Liver (tissue), 9 donors: ENCODE results near the gene IBA57. TPM values are rescaled to one million over a fixed set of nuclear protein-coding genes. Genes with fewer than 3 reads are reported as not detected.

Experiments used
- DNase-seq: peaks from one replicate; pipeline ENCODE4 v3.0.0-alpha.2; 2017; ENCODE audit warnings: low spot score
- H3K27ac ChIP-seq, 2 donors: one replicate each; pipeline ENCODE4 v1.7.0; 2013; ENCODE audit warnings: inconsistent platforms in 2 of 2, low read length in 2 of 2, control low read depth in 1 of 2, low read depth in 1 of 2, mild to moderate bottlenecking in 1 of 2
- H3K27me3 ChIP-seq, 4 donors: one replicate each; pipeline versions ENCODE4 v1.6.1 to v1.7.0; 2013; ENCODE audit warnings: low read length in 3 of 4, inconsistent platforms in 1 of 4, mild to moderate bottlenecking in 1 of 4, moderate library complexity in 1 of 4; ENCODE audit not compliant: control insufficient read depth in 4 of 4, insufficient read depth in 4 of 4
- H3K36me3 ChIP-seq, 4 donors: one replicate each; pipeline versions ENCODE4 v1.6.1 to v1.7.0; 2013; ENCODE audit warnings: low read length in 3 of 4, mild to moderate bottlenecking in 3 of 4, low read depth in 1 of 4, moderate library complexity in 1 of 4; ENCODE audit not compliant: control insufficient read depth in 4 of 4, insufficient read depth in 3 of 4
- H3K4me1 ChIP-seq, 4 donors: one replicate each; pipeline versions ENCODE4 v1.6.1 to v1.7.0; 2013; ENCODE audit warnings: low read length in 3 of 4, mild to moderate bottlenecking in 3 of 4, moderate library complexity in 1 of 4; ENCODE audit not compliant: control insufficient read depth in 4 of 4, insufficient read depth in 4 of 4
- H3K4me3 ChIP-seq, 3 donors: one replicate each; pipeline versions ENCODE4 v1.6.1 to v1.7.0; 2013; ENCODE audit warnings: low read length in 3 of 3, control low read depth in 1 of 3, low read depth in 1 of 3, mild to moderate bottlenecking in 1 of 3
- H3K9ac ChIP-seq, 2 donors: one replicate each; pipeline ENCODE4 v1.7.0; 2013; ENCODE audit warnings: low read length in 2 of 2, mild to moderate bottlenecking in 2 of 2, moderate library complexity in 2 of 2, control low read depth in 1 of 2, low read depth in 1 of 2
- H3K9me3 ChIP-seq, 4 donors: one replicate each; pipeline versions ENCODE4 v1.6.1 to v1.7.0; 2013; ENCODE audit warnings: low read length in 3 of 4; ENCODE audit not compliant: control insufficient read depth in 4 of 4
- EGR1 ChIP-seq, 2 donors: IDR thresholded peaks; 2 replicates each; pipeline ENCODE4 v1.6.1; 2016 to 2018; ENCODE audit warnings: antibody characterized with exemption in 2 of 2, low read depth in 2 of 2
- FOXA1 ChIP-seq: IDR thresholded peaks from 2 replicates; pipeline ENCODE4 v1.6.1; 2016; ENCODE audit warnings: antibody characterized with exemption
- FOXA2 ChIP-seq: IDR thresholded peaks from 2 replicates; pipeline ENCODE4 v1.6.1; 2016; ENCODE audit warnings: antibody characterized with exemption
- HNF4A ChIP-seq, 2 donors: conservative IDR thresholded peaks; 2 replicates each; pipeline ENCODE4 v1.6.1; 2016; ENCODE audit warnings: antibody characterized with exemption in 2 of 2, mild to moderate bottlenecking in 2 of 2
- HNF4G ChIP-seq: IDR thresholded peaks from 2 replicates; pipeline ENCODE4 v1.6.1; 2016; ENCODE audit warnings: antibody characterized with exemption
- JUND ChIP-seq, 2 donors: IDR thresholded peaks; 2 replicates each; pipeline ENCODE4 v1.6.1; 2016; ENCODE audit warnings: antibody characterized with exemption in 2 of 2
- NR2F2 ChIP-seq: IDR thresholded peaks from 2 replicates; pipeline ENCODE4 v1.6.1; 2016; ENCODE audit warnings: antibody characterized with exemption
- RAD21 ChIP-seq, 2 donors: IDR thresholded peaks; 2 replicates each; pipeline ENCODE4 v1.6.1; 2016; ENCODE audit warnings: antibody characterized with exemption in 2 of 2, mild to moderate bottlenecking in 2 of 2
- RXRA ChIP-seq, 2 donors: IDR thresholded peaks; 2 replicates each; pipeline ENCODE4 v1.6.1; 2017 to 2018; ENCODE audit warnings: antibody characterized with exemption in 2 of 2, mild to moderate bottlenecking in 1 of 2
- SP1 ChIP-seq: IDR thresholded peaks from 2 replicates; pipeline ENCODE4 v1.6.1; 2018; ENCODE audit warnings: antibody characterized with exemption, mild to moderate bottlenecking
- TAF1 ChIP-seq: conservative IDR thresholded peaks from 2 replicates; pipeline ENCODE4 v1.6.1; 2016; ENCODE audit warnings: antibody characterized with exemption, mild to moderate bottlenecking
- YY1 ChIP-seq: IDR thresholded peaks from 2 replicates; pipeline ENCODE4 v1.6.1; 2016; ENCODE audit warnings: antibody characterized with exemption, mild to moderate bottlenecking
- WGBS: extraction: QIAGEN DNeasy Blood & Tissue Kit; methylation state at CpG from one replicate; pipeline ENCODE4 v1.1.7; 2013; 5-methylcytosine and 5-hydroxymethylcytosine counted together
- polyA plus RNA-seq, 2 donors: library from polyadenylated mRNA; stranded (reverse) in 1 of 2; unstranded in 1 of 2; fragments of 200-250 nt in 1 of 2; fragments of >200 nt in 1 of 2; fragmentation: Nextera tagmentation in 1 of 2; extraction: Ambion mirVana in 1 of 2; gene quantifications; one replicate each; pipeline versions ENCODE4 v1.2.1 to v1.2.3, GENCODE V29; 2013 to 2015
- total RNA-seq, 2 donors: library from RNA; depleted of rRNA; stranded (reverse); fragments of >200 nt; gene quantifications; one replicate each; pipeline ENCODE4 v1.2.3, GENCODE V29; 2014
- TF ChIP-seq, protein P1 (sequence below): IDR thresholded peaks from 2 replicates; pipeline ENCODE4 v1.6.1; 2016; ENCODE audit warnings: antibody characterized with exemption
- TF ChIP-seq, protein P2 (sequence below): fragments of 150-350 bp; IDR thresholded peaks from 2 replicates; pipeline ENCODE4 v1.5.1; 2017; ENCODE audit warnings: improper control_type of control experiment, low read depth, low read length; ENCODE audit not compliant: missing input control
- TF ChIP-seq, protein P3 (sequence below): IDR thresholded peaks from 2 replicates; pipeline ENCODE4 v1.6.1; 2016; ENCODE audit warnings: antibody characterized with exemption, mild to moderate bottlenecking
- donor health status: healthy.
- donor health status: healthy.
- donor health status: healthy.
- donor health status: healthy.
- donor health status: healthy.

IBA57 gene
- total and polyA plus RNA-seq, 4 donors = 1.6 to 12.0 (median 8.4) TPM

DNA sequence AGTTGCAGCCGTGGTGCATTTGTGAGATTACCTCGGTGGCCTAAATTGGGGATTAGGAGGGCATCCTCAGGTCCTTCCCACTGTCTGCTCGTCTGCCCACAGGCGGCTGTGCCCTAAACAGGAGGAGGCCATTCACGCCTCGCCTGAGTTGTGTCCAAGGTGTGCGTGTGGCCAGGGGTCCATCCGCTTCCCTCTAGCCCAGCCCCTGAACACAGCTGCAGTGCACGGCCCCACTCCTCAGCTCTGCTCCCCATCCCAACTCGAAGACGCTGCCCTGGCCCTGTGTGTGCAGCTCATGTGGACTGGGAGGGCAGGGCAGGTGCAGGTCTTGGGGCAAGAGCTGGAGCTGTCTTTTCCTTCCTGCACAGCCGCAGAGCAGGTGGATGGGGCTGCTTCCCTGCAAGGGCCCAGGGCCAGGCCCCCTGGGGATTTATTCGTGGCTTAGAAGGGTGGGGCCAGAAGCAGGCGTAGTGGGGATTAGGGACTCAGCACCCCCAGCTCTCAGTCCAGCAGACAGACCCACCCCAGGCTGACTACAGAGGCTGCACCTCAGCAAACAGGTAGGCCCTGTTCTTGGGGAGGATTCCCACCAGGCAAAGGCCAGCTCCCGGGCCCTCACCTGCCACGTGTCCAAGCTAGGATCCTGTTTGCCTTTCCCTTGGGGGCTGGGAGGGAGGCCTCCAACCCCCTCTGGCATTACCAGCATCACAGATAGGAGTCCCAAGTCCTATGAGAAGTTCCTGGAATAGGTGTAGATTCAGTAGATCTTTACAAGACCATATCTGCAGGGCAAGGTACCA, 21.2 kb upstream of the IBA57 start:
- Histone ChIP-seq H3K9me3 (no peaks in the 10 kb centered on the region), H3K4me3 (no peak overlapping the region), H3K9ac (no peak overlapping the region), H3K36me3 (peaks cover 0 to 24% (median 10%) of the 10 kb centered on the region in 4 donors), H3K27me3 (no peaks in the 10 kb centered on the region), H3K27ac (no peak overlapping the region), H3K4me1 (peaks cover 17 to 29% (median 23%) of the 10 kb centered on the region in 4 donors)
- TF ChIP-seq JUND (IDR thresholded peaks at IDR 0.05) (no peak), EGR1 (IDR thresholded peaks at IDR 0.05; ENCODE audit: low read depth in 2 of 2) (no peak), FOXA2 (no peak), FOXA1 (no peak), YY1 (no peak), NR2F2 (no peak), HNF4G (no peak), RAD21 (IDR thresholded peaks at IDR 0.05) (no peak), HNF4A (conservative IDR thresholded peaks at IDR 0.05) (no peak)
- TF ChIP-seq, protein P1, sequence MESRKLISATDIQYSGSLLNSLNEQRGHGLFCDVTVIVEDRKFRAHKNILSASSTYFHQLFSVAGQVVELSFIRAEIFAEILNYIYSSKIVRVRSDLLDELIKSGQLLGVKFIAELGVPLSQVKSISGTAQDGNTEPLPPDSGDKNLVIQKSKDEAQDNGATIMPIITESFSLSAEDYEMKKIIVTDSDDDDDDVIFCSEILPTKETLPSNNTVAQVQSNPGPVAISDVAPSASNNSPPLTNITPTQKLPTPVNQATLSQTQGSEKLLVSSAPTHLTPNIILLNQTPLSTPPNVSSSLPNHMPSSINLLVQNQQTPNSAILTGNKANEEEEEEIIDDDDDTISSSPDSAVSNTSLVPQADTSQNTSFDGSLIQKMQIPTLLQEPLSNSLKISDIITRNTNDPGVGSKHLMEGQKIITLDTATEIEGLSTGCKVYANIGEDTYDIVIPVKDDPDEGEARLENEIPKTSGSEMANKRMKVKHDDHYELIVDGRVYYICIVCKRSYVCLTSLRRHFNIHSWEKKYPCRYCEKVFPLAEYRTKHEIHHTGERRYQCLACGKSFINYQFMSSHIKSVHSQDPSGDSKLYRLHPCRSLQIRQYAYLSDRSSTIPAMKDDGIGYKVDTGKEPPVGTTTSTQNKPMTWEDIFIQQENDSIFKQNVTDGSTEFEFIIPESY = no peak
- TF ChIP-seq, protein P2, sequence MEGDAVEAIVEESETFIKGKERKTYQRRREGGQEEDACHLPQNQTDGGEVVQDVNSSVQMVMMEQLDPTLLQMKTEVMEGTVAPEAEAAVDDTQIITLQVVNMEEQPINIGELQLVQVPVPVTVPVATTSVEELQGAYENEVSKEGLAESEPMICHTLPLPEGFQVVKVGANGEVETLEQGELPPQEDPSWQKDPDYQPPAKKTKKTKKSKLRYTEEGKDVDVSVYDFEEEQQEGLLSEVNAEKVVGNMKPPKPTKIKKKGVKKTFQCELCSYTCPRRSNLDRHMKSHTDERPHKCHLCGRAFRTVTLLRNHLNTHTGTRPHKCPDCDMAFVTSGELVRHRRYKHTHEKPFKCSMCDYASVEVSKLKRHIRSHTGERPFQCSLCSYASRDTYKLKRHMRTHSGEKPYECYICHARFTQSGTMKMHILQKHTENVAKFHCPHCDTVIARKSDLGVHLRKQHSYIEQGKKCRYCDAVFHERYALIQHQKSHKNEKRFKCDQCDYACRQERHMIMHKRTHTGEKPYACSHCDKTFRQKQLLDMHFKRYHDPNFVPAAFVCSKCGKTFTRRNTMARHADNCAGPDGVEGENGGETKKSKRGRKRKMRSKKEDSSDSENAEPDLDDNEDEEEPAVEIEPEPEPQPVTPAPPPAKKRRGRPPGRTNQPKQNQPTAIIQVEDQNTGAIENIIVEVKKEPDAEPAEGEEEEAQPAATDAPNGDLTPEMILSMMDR = no peak
- TF ChIP-seq, protein P3, sequence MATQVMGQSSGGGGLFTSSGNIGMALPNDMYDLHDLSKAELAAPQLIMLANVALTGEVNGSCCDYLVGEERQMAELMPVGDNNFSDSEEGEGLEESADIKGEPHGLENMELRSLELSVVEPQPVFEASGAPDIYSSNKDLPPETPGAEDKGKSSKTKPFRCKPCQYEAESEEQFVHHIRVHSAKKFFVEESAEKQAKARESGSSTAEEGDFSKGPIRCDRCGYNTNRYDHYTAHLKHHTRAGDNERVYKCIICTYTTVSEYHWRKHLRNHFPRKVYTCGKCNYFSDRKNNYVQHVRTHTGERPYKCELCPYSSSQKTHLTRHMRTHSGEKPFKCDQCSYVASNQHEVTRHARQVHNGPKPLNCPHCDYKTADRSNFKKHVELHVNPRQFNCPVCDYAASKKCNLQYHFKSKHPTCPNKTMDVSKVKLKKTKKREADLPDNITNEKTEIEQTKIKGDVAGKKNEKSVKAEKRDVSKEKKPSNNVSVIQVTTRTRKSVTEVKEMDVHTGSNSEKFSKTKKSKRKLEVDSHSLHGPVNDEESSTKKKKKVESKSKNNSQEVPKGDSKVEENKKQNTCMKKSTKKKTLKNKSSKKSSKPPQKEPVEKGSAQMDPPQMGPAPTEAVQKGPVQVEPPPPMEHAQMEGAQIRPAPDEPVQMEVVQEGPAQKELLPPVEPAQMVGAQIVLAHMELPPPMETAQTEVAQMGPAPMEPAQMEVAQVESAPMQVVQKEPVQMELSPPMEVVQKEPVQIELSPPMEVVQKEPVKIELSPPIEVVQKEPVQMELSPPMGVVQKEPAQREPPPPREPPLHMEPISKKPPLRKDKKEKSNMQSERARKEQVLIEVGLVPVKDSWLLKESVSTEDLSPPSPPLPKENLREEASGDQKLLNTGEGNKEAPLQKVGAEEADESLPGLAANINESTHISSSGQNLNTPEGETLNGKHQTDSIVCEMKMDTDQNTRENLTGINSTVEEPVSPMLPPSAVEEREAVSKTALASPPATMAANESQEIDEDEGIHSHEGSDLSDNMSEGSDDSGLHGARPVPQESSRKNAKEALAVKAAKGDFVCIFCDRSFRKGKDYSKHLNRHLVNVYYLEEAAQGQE = no peak
- WGBS = 91% methylated on average over 16 of the region's 16 CpGs
- peak; percentile 40 for DNase-seq

DNA sequence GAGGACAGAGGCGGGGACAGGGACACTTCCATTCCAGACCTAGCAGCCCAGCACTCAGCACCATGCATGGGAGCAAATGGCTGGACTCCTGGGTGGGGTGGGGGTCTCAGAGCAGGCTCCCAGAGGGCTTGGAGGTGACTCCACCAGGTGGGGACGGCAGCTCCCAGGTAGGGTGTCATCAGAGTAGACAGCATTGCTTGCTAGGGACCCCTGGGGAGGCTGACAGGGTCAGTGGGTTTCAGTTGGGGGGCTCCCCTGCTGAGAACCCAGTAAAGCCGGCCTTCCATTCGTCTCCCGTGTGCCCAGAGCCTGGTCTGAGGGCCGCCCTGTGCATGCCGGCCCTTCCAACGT, 20.6 kb upstream of the IBA57 start:
- DNase-seq = no peak
- Histone ChIP-seq H3K4me3 (no peak overlapping the region), H3K27me3 (no peaks in the 10 kb centered on the region), H3K27ac (no peak overlapping the region), H3K36me3 (peaks cover 0 to 24% (median 10%) of the 10 kb centered on the region in 4 donors), H3K4me1 (peaks cover 17 to 28% (median 23%) of the 10 kb centered on the region in 4 donors), H3K9ac (no peak overlapping the region), H3K9me3 (no peaks in the 10 kb centered on the region)
- no peak for TF ChIP-seq RXRA (IDR thresholded peaks at IDR 0.05)
- TF ChIP-seq NR2F2 = no peak
- TF ChIP-seq, protein P3 = no peak
- no peak for TF ChIP-seq EGR1 (IDR thresholded peaks at IDR 0.05; ENCODE audit: low read depth in 2 of 2)
- TF ChIP-seq HNF4A (conservative IDR thresholded peaks at IDR 0.05) = no peak
- no peak for TF ChIP-seq TAF1
- TF ChIP-seq SP1 = no peak
- no peak for TF ChIP-seq RAD21 (IDR thresholded peaks at IDR 0.05)
- 94% methylated on average over 8 of the region's 8 CpGs for WGBS
